SU-DHL-6 (cell line): ENCODE data around the gene ELMO2.

Source experiments
- H2AFZ ChIP-seq: fragments of 200-600 bp; sonication (generic); 2 replicates; pipeline ENCODE4 v1.6.1; 2014; ENCODE audit warnings: low read depth, mild to moderate bottlenecking, moderate library complexity, mixed read lengths, antibody characterized with exemption, low read length; ENCODE audit not compliant: severe bottlenecking
- H3F3A ChIP-seq: fragments of 200-600 bp; shearing (Covaris generic); 2 replicates; pipeline ENCODE4 v1.6.0; 2016; ENCODE audit warnings: antibody characterized with exemption, mild to moderate bottlenecking; ENCODE audit not compliant: insufficient read depth
- H3K27ac ChIP-seq: fragments of 200-600 bp; sonication (generic); 2 replicates; pipeline ENCODE4 v1.5.1; 2016; ENCODE audit warnings: low read depth, mild to moderate bottlenecking, low read length, moderate library complexity, mixed read lengths
- H3K27me3 ChIP-seq: fragments of 200-600 bp; sonication (generic), shearing (Covaris generic); 2 replicates; pipeline ENCODE4 v1.6.0; 2014; ENCODE audit warnings: mild to moderate bottlenecking, low read length
- H3K36me3 ChIP-seq: fragments of 200-600 bp; sonication (generic); 2 replicates; pipeline ENCODE4 v1.6.1; 2014; ENCODE audit warnings: mild to moderate bottlenecking, low read length, mixed read lengths
- H3K4me2 ChIP-seq: fragments of 300-600, 200-600 bp; shearing (Covaris generic), sonication (generic); 2 replicates; pipeline ENCODE4 v1.6.0; 2014; ENCODE audit warnings: low read length, low read depth, mild to moderate bottlenecking; ENCODE audit not compliant: poor library complexity, severe bottlenecking
- H3K4me3 ChIP-seq: fragments of 200-600 bp; sonication (generic); 2 replicates; pipeline ENCODE4 v1.5.1; 2014; ENCODE audit warnings: antibody characterized with exemption, low read length, mild to moderate bottlenecking, mixed read lengths; ENCODE audit not compliant: insufficient read depth, poor library complexity, severe bottlenecking
- H3K79me2 ChIP-seq: fragments of 200-600 bp; sonication (generic); 2 replicates; pipeline ENCODE4 v1.6.1; 2014; ENCODE audit warnings: mild to moderate bottlenecking, low read length, moderate library complexity; ENCODE audit not compliant: insufficient read depth
- H3K9ac ChIP-seq: fragments of 200-600 bp; sonication (generic); 2 replicates; pipeline ENCODE4 v1.7.0; 2014; ENCODE audit warnings: mild to moderate bottlenecking, low read length
- H3K9me2 ChIP-seq: fragments of 200-600 bp; sonication (generic); replicated peaks from 2 replicates; pipeline ENCODE4 v1.6.1; 2014; ENCODE audit warnings: low read length; ENCODE audit not compliant: insufficient read depth
- H3K9me3 ChIP-seq: fragments of 200-600 bp; sonication (generic); 2 replicates; pipeline ENCODE4 v1.6.1; 2014; ENCODE audit warnings: low read length, mixed read lengths; ENCODE audit not compliant: insufficient read depth
- H4K20me1 ChIP-seq: fragments of 200-600 bp; sonication (generic); 2 replicates; pipeline ENCODE4 v1.6.1; 2014; ENCODE audit warnings: low read depth, mild to moderate bottlenecking, antibody characterized with exemption, low read length, moderate library complexity, mixed read lengths
- EZH2phosphoT487 ChIP-seq: fragments of 200-600 bp; sonication (generic), shearing (Covaris generic); conservative IDR thresholded peaks from 2 replicates; pipeline ENCODE4 v1.6.1; 2018; ENCODE audit warnings: mild to moderate bottlenecking, antibody characterized with exemption, low read length, moderate library complexity, mixed read lengths
- TF ChIP-seq, protein P1 (sequence below): fragments of 200-600 bp; sonication (generic); IDR thresholded peaks from one replicate; pipeline ENCODE4 v1.5.1; 2017; ENCODE audit warnings: antibody characterized with exemption, mild to moderate bottlenecking, low read length, moderate library complexity; ENCODE audit not compliant: insufficient read depth, poor library complexity, severe bottlenecking

ELMO2 gene

DNA sequence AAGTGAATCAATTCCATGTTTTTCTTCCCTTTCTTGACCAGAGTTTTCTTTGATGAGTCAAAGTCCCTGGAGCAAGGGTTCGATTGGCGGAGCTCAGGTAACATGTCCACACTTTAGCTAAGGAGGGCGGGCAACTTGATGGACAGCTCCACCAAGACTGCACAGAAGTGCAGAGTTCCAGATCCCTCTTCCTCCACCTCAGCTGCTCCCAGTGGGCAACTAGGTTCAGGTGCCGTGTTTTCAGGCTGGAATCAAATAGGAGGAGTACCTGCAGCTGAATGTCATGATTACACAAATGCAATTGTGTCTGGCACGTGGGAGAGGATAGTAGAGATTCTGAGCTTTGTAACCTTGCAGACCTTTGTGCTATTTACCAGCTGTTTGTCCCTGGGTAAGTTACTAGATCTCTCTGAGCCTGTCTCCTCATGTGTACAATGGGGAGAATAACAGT, 1.9 kb upstream of the ELMO2 start:
- no peak for TF ChIP-seq EZH2phosphoT487
- TF ChIP-seq, protein P1, sequence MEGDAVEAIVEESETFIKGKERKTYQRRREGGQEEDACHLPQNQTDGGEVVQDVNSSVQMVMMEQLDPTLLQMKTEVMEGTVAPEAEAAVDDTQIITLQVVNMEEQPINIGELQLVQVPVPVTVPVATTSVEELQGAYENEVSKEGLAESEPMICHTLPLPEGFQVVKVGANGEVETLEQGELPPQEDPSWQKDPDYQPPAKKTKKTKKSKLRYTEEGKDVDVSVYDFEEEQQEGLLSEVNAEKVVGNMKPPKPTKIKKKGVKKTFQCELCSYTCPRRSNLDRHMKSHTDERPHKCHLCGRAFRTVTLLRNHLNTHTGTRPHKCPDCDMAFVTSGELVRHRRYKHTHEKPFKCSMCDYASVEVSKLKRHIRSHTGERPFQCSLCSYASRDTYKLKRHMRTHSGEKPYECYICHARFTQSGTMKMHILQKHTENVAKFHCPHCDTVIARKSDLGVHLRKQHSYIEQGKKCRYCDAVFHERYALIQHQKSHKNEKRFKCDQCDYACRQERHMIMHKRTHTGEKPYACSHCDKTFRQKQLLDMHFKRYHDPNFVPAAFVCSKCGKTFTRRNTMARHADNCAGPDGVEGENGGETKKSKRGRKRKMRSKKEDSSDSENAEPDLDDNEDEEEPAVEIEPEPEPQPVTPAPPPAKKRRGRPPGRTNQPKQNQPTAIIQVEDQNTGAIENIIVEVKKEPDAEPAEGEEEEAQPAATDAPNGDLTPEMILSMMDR: no peak
- H3K36me3 ChIP-seq: no peaks in the 10 kb centered on the region
- H3F3A ChIP-seq: no peaks in the 10 kb centered on the region
- H3K9me3 ChIP-seq: no peaks in the 10 kb centered on the region
- no peak overlapping the region for H3K4me2 ChIP-seq
- no peaks in the 10 kb centered on the region for H3K9me2 ChIP-seq
- peaks cover 7% of the 10 kb centered on the region; the same call in 1 of the 2 replicates for H3K79me2 ChIP-seq
- no peaks in the 10 kb centered on the region for H3K27me3 ChIP-seq
- H3K4me3 ChIP-seq: no peak overlapping the region
- no peaks in the 10 kb centered on the region for H4K20me1 ChIP-seq
- H3K9ac ChIP-seq: no peak overlapping the region
- H3K27ac ChIP-seq: no peak overlapping the region
- H2AFZ ChIP-seq: no peak overlapping the region

DNA sequence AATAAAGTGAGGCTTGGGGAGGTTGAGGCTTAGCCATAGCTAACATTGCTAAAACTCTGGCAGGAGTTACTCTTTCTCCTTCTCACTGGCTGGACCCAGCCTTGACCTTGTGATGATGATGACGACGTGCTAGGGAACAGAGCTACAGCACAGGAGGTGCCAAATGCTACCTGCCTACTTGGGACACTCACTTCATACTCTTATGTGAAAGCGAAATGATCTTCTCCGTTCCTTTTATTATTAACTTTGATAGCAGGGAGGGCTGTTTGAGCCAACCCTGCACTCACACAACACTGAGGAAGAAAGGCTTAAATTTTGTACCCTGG, 1.2 kb upstream of the ELMO2 start:
- Histone ChIP-seq H4K20me1 (no peaks in the 10 kb centered on the region), H3K4me2 (peak overlapping the region; percentile 63), H3K9me2 (no peaks in the 10 kb centered on the region), H3K9me3 (no peaks in the 10 kb centered on the region), H3K27me3 (no peaks in the 10 kb centered on the region), H3K27ac (no peak overlapping the region), H3K9ac (no peak overlapping the region), H3K79me2 (peaks cover 7% of the 10 kb centered on the region; the same call in 1 of the 2 replicates), H2AFZ (no peak overlapping the region), H3F3A (no peaks in the 10 kb centered on the region), H3K36me3 (no peaks in the 10 kb centered on the region), H3K4me3 (no peak overlapping the region)
- TF ChIP-seq, protein P1: no peak

DNA sequence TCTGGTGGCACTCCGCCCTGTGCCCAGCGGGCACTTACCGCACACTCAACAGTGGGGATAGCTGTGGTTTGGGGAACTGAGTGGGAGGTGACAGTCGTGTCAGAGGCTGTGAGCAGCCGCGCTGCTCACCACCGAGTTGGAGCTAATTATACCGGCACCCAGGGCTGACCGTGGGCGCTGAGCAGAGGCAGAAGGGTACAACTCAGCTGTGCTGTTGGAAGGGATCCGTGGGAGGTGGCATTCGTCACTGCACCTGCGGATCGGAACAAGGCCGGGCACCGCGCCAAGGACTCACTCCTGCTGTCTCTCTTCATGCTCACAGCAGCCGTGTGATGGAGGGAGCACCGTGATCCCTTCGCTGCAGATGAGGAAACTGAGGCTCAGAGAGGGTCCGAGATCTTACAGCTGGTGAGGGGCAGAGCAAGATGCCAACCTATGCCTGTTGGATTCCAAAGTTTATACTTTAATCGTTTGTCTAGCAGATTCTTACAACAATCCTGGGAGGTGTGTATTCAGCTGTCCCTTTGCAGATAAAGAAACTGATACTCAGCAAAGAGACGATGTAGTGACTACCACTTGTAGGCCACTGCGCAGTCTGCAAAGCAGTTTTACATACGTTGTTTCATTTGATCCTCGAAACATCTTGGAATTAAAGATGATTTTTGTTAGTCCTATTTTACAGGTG, 713 bp upstream of the ELMO2 start:
- H2AFZ ChIP-seq: peak overlapping the region; percentile 85
- no peaks in the 10 kb centered on the region for H4K20me1 ChIP-seq
- H3K4me3 ChIP-seq: peak overlapping the region; percentile 40
- H3K9ac ChIP-seq: peak overlapping the region; percentile 66
- peaks cover 7% of the 10 kb centered on the region; the same call in 1 of the 2 replicates for H3K79me2 ChIP-seq
- H3K9me2 ChIP-seq: no peaks in the 10 kb centered on the region
- H3F3A ChIP-seq: no peaks in the 10 kb centered on the region
- no peaks in the 10 kb centered on the region for H3K27me3 ChIP-seq
- no peak overlapping the region for H3K27ac ChIP-seq
- TF ChIP-seq, protein P1: no peak
- TF ChIP-seq EZH2phosphoT487: no peak
- H3K4me2 ChIP-seq: peak overlapping the region; percentile 63
- no peaks in the 10 kb centered on the region for H3K36me3 ChIP-seq
- H3K9me3 ChIP-seq: no peaks in the 10 kb centered on the region
